CD4-positive, alpha-beta T cell (primary cell): ENCODE results near the gene FCRLA. TPM values are rescaled to one million over a fixed set of nuclear protein-coding genes. Genes with fewer than 3 reads are reported as not detected.

Source experiments
- ATAC-seq: fragments of 200-7000 bp; cut with Tn5 transposase; one replicate; pipeline ENCODE4 v1.10.0; 2022; ENCODE audit warnings: mild to moderate bottlenecking; ENCODE audit not compliant: poor library complexity
- CTCF ChIA-PET: fragments of 350-600 bp; sonication (Branson Sonifier 250); formaldehyde crosslinking; loops from one replicate; lab custom pipeline; 2021; ENCODE audit warnings: antibody characterized with exemption, inconsistent platforms; lab: Charles Lee
- POLR2A ChIA-PET: fragments of 350-600 bp; sonication (Branson Sonifier 250); formaldehyde crosslinking; loops from one replicate; lab custom pipeline; 2021; ENCODE audit warnings: antibody characterized with exemption, inconsistent platforms; lab: Charles Lee
- DNase-seq, 14 experiments: peaks; one replicate each; pipeline ENCODE4 v3.0.0-alpha.2; 2013 to 2020; ENCODE audit warnings: mixed read lengths in 2 of 14
- H3K27ac ChIP-seq, 2 donors: one replicate each; pipeline versions ENCODE4 v1.5.1 to v1.7.0; 2013; ENCODE audit warnings: low read length in 2 of 2, low read depth in 1 of 2, mild to moderate bottlenecking in 1 of 2
- H3K27me3 ChIP-seq, 2 experiments: 1 replicate in 1 of 2; 2 replicates in 1 of 2; pipeline versions ENCODE4 v1.6.1 to v1.7.0; 2013; ENCODE audit warnings: low read length in 2 of 2, control low read depth in 1 of 2, mild to moderate bottlenecking in 1 of 2, moderate library complexity in 1 of 2; ENCODE audit not compliant: insufficient read depth in 2 of 2, control insufficient read depth in 1 of 2
- H3K36me3 ChIP-seq: one replicate; pipeline ENCODE4 v1.6.1; 2013; ENCODE audit warnings: low read length, control low read depth; ENCODE audit not compliant: insufficient read depth
- H3K4me1 ChIP-seq: one replicate; pipeline ENCODE4 v1.6.1; 2013; ENCODE audit warnings: low read length, control low read depth; ENCODE audit not compliant: insufficient read depth
- H3K4me3 ChIP-seq: one replicate; pipeline ENCODE4 v1.5.1; 2013; ENCODE audit warnings: mild to moderate bottlenecking, low read length, moderate library complexity
- H3K9me3 ChIP-seq, 2 experiments: 1 replicate in 1 of 2; 2 replicates in 1 of 2; pipeline versions ENCODE4 v1.6.1 to v1.7.0; 2013; ENCODE audit warnings: low read length in 2 of 2, mild to moderate bottlenecking in 2 of 2, control low read depth in 1 of 2, moderate library complexity in 1 of 2; ENCODE audit not compliant: control insufficient read depth in 1 of 2, insufficient read depth in 1 of 2
- H3K27ac Mint-ChIP-seq: one replicate; pipeline ENCODE4 v1.8.0; 2020; ENCODE audit warnings: mixed read lengths
- H3K27me3 Mint-ChIP-seq: one replicate; pipeline ENCODE4 v1.8.0; 2021; ENCODE audit warnings: mixed read lengths
- H3K36me3 Mint-ChIP-seq: one replicate; pipeline ENCODE4 v1.8.0; 2021; ENCODE audit warnings: low read depth, mixed read lengths
- H3K4me1 Mint-ChIP-seq: one replicate; pipeline ENCODE4 v1.8.0; 2021; ENCODE audit warnings: low read depth, mixed read lengths
- H3K4me3 Mint-ChIP-seq: one replicate; pipeline ENCODE4 v1.8.0; 2020; ENCODE audit warnings: mild to moderate bottlenecking, mixed read lengths
- H3K9me3 Mint-ChIP-seq: one replicate; pipeline ENCODE4 v1.8.0; 2020; ENCODE audit warnings: mixed read lengths
- intact Hi-C, 2 experiments: fragments of 100-400 bp; cut with DNase I in 1 of 2; cut with micrococcal nuclease in 1 of 2; formaldehyde crosslinking; loops; one replicate each; pipeline versions ENCODE4 v1.15.1 to v1.9.0; 2023 to 2025; cut with DNase I, micrococcal nuclease
- total RNA-seq, 174 experiments: library from RNA in 2 of 174; stranded (reverse) in 2 of 174; gene quantifications; one replicate each; pipeline ENCODE4 v1.2.3 and lab custom pipeline; 2021 to 2026
- TF ChIP-seq, protein P1 (sequence below): fragments of 200-600 bp; IDR thresholded peaks from one replicate; pipeline ENCODE4 v1.8.0; 2022; ENCODE audit warnings: antibody characterized with exemption, mild to moderate bottlenecking

Gene FCRLA
- total RNA-seq, 2 experiments from 2014 or later: not detected

DNA sequence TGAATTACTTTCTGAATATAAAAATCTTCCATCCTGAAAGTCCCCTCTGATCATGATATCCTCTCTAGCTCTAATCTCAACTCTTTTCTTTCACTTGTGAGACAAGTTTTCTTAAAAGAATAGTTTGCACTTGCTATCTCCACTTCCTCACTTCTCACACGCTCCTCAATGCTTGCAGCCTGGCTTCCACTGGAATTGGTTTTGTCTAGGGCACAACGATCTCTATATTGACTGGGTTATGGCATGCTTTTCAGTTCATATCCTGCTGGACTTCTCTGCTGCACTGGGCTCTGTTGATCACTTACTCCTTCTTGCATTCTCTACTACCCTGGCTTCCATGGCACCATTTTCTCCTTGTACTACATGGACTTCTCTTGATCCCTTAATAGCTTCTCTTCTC is 474 bp downstream of the FCRLA start:
- no peaks in the 10 kb centered on the region for H3K4me1 Mint-ChIP-seq
- H3K27ac Mint-ChIP-seq: no peak overlapping the region
- H3K27me3 ChIP-seq: peaks cover 0 to 2% of the 10 kb centered on the region in 2 experiments
- ATAC-seq (no peak), DNase-seq (no peak)
- no peaks in the 10 kb centered on the region for H3K4me1 ChIP-seq
- POLR2A ChIA-PET: interaction anchor here (0.6 kb wide), 1 partner anchor 222 kb away, joined by 3 read pairs; no protein-coding TSS in a partner anchor
- intact Hi-C loops: no loop called here
- CTCF ChIA-PET: interaction anchor here (0.8 kb wide), 1 partner anchor 18 kb away, joined by 3 read pairs; no protein-coding TSS in a partner anchor
- peaks cover 24% of the 10 kb centered on the region for H3K27me3 Mint-ChIP-seq
- no peak overlapping the region for H3K27ac ChIP-seq
- TF ChIP-seq, protein P1, sequence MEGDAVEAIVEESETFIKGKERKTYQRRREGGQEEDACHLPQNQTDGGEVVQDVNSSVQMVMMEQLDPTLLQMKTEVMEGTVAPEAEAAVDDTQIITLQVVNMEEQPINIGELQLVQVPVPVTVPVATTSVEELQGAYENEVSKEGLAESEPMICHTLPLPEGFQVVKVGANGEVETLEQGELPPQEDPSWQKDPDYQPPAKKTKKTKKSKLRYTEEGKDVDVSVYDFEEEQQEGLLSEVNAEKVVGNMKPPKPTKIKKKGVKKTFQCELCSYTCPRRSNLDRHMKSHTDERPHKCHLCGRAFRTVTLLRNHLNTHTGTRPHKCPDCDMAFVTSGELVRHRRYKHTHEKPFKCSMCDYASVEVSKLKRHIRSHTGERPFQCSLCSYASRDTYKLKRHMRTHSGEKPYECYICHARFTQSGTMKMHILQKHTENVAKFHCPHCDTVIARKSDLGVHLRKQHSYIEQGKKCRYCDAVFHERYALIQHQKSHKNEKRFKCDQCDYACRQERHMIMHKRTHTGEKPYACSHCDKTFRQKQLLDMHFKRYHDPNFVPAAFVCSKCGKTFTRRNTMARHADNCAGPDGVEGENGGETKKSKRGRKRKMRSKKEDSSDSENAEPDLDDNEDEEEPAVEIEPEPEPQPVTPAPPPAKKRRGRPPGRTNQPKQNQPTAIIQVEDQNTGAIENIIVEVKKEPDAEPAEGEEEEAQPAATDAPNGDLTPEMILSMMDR: no peak
- H3K36me3 Mint-ChIP-seq: no peaks in the 10 kb centered on the region
- no peaks in the 10 kb centered on the region for H3K36me3 ChIP-seq
- H3K4me3 Mint-ChIP-seq: no peak overlapping the region
- H3K9me3 ChIP-seq: no peaks in the 10 kb centered on the region
- no peak overlapping the region for H3K4me3 ChIP-seq
- H3K9me3 Mint-ChIP-seq: no peaks in the 10 kb centered on the region

- ChIA-PET CTCF (no interaction called here), POLR2A (interaction anchor here (0.7 kb wide), 1 partner anchor 39 kb away, joined by 3 read pairs; no protein-coding TSS in a partner anchor)
- peaks cover 30% of the 10 kb centered on the region for H3K27me3 Mint-ChIP-seq
- no peak for ATAC-seq
- Histone ChIP-seq H3K4me1 (no peaks in the 10 kb centered on the region), H3K27ac (no peak overlapping the region), H3K27me3 (peaks cover 0 to 2% of the 10 kb centered on the region in 2 experiments), H3K36me3 (no peaks in the 10 kb centered on the region), H3K9me3 (no peaks in the 10 kb centered on the region), H3K4me3 (no peak overlapping the region)
- intact Hi-C loops: no loop called here
- H3K9me3 Mint-ChIP-seq: no peaks in the 10 kb centered on the region
- H3K4me1 Mint-ChIP-seq: no peaks in the 10 kb centered on the region
- no peak overlapping the region for H3K4me3 Mint-ChIP-seq
- TF ChIP-seq, protein P1: no peak
- DNase-seq: no peak
- H3K36me3 Mint-ChIP-seq: no peaks in the 10 kb centered on the region
- H3K27ac Mint-ChIP-seq: no peak overlapping the region
These were observed 2.3 kb downstream of the FCRLA start for GRCh38 chr1:161709373-161709772.

- Mint-ChIP-seq H3K27me3 (peaks cover 38% of the 10 kb centered on the region), H3K4me3 (no peak overlapping the region), H3K9me3 (no peaks in the 10 kb centered on the region), H3K36me3 (no peaks in the 10 kb centered on the region), H3K4me1 (no peaks in the 10 kb centered on the region), H3K27ac (no peak overlapping the region)
- no peaks in the 10 kb centered on the region for H3K9me3 ChIP-seq
- TF ChIP-seq, protein P1: no peak
- no peak overlapping the region for H3K4me3 ChIP-seq
- POLR2A ChIA-PET: no interaction called here
- ATAC-seq: no peak
- intact Hi-C loops: no loop called here
- no peaks in the 10 kb centered on the region for H3K4me1 ChIP-seq
- H3K27me3 ChIP-seq: peaks cover 0 to 2% of the 10 kb centered on the region in 2 experiments
- DNase-seq: no peak
- no peak overlapping the region for H3K27ac ChIP-seq
- no peaks in the 10 kb centered on the region for H3K36me3 ChIP-seq
- CTCF ChIA-PET: no interaction called here
These were observed 3.5 kb downstream of the FCRLA start for GRCh38 chr1:161710560-161710959.
